GM23248 (cell line): ENCODE measurements around the gene ISL2.

ENCODE experiments used
- EZH2 ChIP-seq: fragments of 200-600 bp; sonication (generic); IDR thresholded peaks from 2 replicates; pipeline ENCODE4 v1.6.1; 2018; ENCODE audit warnings: antibody characterized with exemption, mild to moderate bottlenecking; ENCODE audit not compliant: insufficient read depth, poor library complexity, severe bottlenecking
- EZH2phosphoT487 ChIP-seq: fragments of 200-600 bp; sonication (generic); IDR thresholded peaks from 2 replicates; pipeline ENCODE4 v1.6.1; 2018; ENCODE audit warnings: antibody characterized with exemption, moderate library complexity, mild to moderate bottlenecking, low read depth; ENCODE audit not compliant: insufficient read depth

GRCh38 chr15:76382987-76383728 is 46.6 kb downstream of the ISL2 start:
- TF ChIP-seq EZH2, result no peak
- TF ChIP-seq EZH2phosphoT487, result no peak
